ENCODE data around the gene TMEM163.
"Not testable (repeated sequence)": the region's sequence is repeated elsewhere in the genome, so short reads cannot be mapped to it uniquely, and the experiment has no call there.

Gene TMEM163

GRCh38 chr2:134476982-134477381 is 241.8 kb downstream of the TMEM163 start:
- DNase-seq = not testable (repeated sequence)

DNA sequence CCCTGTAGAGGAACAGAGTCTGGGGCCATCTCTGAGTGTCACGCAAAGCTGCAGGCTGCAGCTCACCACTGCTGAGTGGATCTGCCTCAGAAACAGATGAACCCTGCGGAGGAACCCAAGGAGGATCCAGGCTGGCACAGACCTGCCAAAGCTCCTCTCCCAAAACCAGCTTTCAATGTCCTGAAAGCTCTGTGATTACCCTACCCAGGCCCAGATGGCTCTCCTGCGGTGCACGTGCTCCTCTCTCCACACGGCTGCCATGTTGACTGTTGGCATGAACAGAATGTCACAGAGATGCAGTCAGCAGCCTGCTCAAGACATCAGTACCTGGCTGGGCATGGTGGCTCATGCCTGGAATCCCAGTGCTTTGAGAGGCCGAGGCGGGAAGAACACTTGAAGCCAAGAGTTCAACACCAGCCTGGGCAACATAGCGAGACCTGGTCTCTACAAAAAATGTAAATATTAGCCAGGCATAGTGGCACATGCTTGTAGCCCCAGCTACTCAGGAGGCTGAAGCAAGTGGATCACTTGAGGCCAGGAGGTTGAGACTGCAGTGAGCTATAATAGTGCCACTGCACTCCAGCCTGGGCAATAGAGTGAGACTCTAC is 248.1 kb downstream of the TMEM163 start:
- no peak for DNase-seq

- DNase-seq = no peak
Observed at GRCh38 chr2:134469516-134470115, 249.2 kb downstream of the TMEM163 start.

DNA sequence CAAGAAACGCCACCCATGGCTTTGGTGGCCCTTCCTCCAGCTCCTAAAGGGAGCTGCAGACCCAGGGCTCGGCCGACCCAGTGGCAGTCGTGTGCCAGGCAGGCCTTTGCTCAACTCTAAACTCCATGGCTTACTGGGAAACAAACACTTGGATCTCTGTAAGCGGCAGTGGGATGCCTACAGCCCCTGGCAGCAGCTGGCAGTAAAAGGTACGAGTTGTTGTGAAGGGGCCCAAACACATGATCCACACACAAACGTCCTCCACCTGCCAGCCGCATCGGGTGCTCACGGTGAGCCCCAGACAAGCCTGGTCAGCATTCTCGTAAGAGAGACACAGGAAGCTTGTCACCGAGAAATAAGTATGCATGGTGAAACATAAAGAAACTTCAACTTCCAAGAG is 250.0 kb downstream of the TMEM163 start:
- DNase-seq = no peak

GRCh38 chr2:134468164-134468563 is 250.6 kb downstream of the TMEM163 start:
- no peak for DNase-seq

DNA sequence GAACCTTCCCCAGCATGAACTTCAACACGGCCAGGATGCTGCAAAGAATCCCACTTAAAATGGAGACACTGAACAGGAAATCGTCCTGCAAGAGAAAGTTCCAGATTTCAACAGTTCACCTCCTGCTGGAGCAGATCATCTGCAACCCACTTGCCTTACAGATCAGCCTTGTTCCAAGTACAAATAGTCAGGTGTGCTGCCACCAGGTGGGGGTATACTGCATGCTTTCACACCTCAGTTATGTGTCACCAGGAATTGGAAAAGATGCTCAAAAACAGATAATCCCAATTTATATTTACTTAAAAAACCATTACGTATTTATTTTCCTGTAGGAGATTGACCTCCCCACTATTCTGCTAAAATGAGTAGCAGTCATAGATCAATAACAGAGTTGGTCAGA is 252.7 kb downstream of the TMEM163 start:
- peak; percentile 25 to 68 for DNase-seq

- no peak for DNase-seq
Observed at GRCh38 chr2:134465228-134466105, 253.3 kb downstream of the TMEM163 start.

GRCh38 chr2:134463699-134464022 is 255.1 kb downstream of the TMEM163 start:
- no peak for DNase-seq

DNA sequence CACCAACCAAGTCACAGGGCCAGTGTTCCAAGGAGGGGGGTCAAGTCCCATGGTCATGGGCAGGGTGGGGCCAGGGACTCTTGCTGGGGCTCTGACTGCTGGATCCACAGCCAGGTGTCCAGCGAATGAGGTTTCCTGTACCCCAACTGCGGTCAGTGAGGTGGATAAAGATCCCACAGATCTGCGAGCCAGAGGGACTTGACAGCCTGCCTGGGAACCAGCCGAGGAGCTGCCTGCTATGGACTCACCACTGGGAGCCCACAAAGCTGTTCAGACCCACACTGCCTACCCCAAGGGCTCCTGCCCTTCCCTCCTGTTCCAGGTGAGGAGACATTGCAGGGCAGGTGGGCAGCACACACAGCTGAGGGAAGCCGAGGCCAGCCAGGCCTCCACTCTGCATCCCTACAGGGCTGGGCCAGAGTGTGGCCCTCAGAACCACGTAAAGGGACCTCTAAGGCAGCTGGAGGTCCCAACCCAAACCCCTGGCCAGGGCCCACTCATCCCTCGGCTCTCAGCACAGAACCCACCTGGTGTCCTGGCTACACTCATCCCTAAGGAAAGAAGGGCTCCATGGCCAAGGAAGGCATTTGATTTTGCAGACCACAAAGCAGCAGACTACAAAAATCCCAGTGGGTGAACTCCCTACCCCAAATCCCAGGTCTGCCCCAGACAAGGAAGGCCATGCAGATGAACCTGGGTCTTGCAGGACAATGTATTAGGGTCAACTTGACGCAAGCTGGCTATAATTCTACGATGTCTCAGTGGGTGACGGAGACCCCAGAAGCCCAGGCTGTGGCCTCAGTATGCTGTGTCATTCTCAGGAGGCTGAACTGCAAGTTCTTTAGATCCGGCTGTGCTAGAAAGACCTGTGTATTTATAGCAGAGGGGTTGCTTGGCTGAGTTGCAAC is 255.8 kb downstream of the TMEM163 start:
- DNase-seq = no peak

GRCh38 chr2:134462275-134462674 is 256.5 kb downstream of the TMEM163 start:
- DNase-seq = no peak

GRCh38 chr2:134461511-134461910 is 257.3 kb downstream of the TMEM163 start:
- no peak for DNase-seq

DNA sequence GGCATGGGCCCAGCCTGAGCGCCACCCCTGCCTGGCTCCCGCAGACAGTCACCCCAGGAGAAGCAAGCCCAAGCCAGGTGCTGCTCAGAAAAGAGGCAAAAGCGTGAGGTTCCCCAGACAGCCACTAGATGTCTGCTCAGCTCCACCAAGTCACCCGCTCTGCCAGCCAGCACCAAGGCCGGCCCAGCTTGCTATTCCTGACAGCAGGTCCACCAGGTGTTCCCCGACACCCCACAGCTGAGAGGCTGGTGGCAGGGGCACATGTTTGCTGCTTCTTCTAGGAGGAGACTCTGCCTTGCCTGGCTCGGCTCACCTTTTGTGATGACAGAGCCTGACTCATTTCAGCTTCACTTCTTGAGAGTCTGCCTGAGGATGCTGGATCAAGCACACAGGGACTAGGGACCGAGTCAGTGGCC is 258.2 kb downstream of the TMEM163 start:
- DNase-seq = peak; percentile 67 to 94

GRCh38 chr2:134459706-134460406 is 258.9 kb downstream of the TMEM163 start:
- no peak for DNase-seq

GRCh38 chr2:134458950-134459349 is 259.9 kb downstream of the TMEM163 start:
- no peak for DNase-seq

GRCh38 chr2:134458473-134458853 is 260.3 kb downstream of the TMEM163 start:
- DNase-seq = no peak

- no peak for DNase-seq
Observed at GRCh38 chr2:134457765-134458472, 260.9 kb downstream of the TMEM163 start.

GRCh38 chr2:134457353-134457752 is 261.4 kb downstream of the TMEM163 start:
- DNase-seq = no peak

- no peak for DNase-seq
Observed at GRCh38 chr2:134455426-134455825, 263.4 kb downstream of the TMEM163 start.

DNA sequence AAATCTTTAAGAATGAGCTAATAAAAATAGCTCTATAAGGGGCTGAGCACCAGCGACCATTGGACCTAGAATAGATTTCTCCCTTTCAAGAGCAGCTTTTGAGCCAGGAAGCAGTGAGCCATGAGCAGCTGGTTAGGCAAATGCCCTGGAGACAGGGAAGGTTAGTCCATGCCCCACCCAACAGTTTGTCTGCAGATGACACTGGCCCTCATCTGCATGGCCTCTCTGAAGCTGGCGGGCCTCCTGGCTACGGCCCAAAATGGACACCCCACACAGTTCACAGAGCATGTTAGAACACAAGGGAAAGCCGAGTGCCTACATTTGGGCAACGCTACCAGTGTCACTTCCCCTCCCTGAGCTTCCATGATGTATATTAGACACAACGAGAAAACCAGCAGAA is 263.9 kb downstream of the TMEM163 start:
- no peak for DNase-seq

DNA sequence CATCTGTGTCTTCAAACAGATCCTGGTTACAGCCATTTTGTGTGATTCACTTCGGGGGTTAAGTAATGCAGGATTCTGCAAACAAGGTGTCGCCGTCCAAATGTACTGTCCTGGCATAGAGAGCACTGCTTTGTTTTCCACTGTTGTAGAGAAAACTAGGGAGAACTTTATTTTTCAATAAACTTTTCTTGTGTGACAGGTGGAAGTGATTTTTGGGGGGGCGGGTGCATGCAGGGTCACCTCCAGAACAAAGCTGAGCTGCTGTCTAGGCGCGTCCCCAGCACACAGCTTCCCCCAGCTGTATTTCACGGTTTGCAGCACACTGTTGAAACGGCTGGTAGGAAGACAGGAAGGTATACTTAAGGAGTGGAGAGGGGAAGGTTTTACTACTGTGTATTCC is 264.4 kb downstream of the TMEM163 start:
- DNase-seq = no peak

DNA sequence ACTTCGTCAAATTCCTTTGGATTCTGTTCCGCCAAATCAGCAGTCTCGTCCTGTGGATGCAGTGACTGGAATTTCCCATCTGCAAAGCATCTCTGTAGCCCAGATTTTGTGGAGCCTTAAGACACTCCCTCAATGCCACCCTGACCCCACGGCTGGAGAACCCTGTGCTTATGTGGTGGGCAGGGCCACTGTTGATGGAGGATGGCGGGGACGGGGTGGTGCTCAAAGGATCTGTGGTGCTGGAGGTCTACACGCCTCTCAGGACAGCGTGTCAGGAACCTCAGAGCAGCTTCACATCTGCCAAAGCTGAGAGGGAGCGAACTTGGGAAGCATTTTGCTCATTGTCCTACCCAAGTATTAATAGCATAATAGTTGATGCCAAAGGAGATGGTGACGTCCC is 264.8 kb downstream of the TMEM163 start:
- DNase-seq = no peak

- no peak for DNase-seq
Observed at GRCh38 chr2:134453476-134453875, 265.3 kb downstream of the TMEM163 start.

Measured in NCI-H524 (cell line).